GM21526 (cell line): ENCODE data around the gene SLC6A2.
"Not testable (repeated sequence)": the region's sequence is repeated elsewhere in the genome, so short reads cannot be mapped to it uniquely, and the experiment has no call there.

Experiments used
- ATAC-seq: cut with Tn5 transposase; IDR thresholded peaks from one replicate; pipeline ENCODE4 v1.9.1; 2021; ENCODE audit warnings: moderate library complexity; ENCODE audit not compliant: unreplicated experiment, low FRiP score

SLC6A2 gene

GRCh38 chr16:55753145-55753631 lies 97.4 kb downstream of the SLC6A2 start:
- not testable (repeated sequence) for ATAC-seq
